GM18520 (cell line): ENCODE results near the gene SERPINA10.

Source experiments
- ATAC-seq: cut with Tn5 transposase; IDR thresholded peaks from one replicate; pipeline ENCODE4 v1.9.1; 2021; ENCODE audit not compliant: unreplicated experiment

Gene SERPINA10

GRCh38 chr14:94292872-94293577 lies at the start of gene SERPINA10:
SERPINA10 (minus strand) TSS chr14:94293268; CDS start chr14:94290593, 2,675 bp downstream.
- ATAC-seq = no peak

- no peak for ATAC-seq
These were observed 49.4 kb upstream of the SERPINA10 start for GRCh38 chr14:94342334-94342934.

- no peak for ATAC-seq
These were observed 48.7 kb upstream of the SERPINA10 start for GRCh38 chr14:94341656-94342333.

- no peak for ATAC-seq
These were observed 47.5 kb upstream of the SERPINA10 start for GRCh38 chr14:94340533-94340932.

GRCh38 chr14:94338023-94338422 lies 45.0 kb upstream of the SERPINA10 start:
- no peak for ATAC-seq

- no peak for ATAC-seq
These were observed 44.2 kb upstream of the SERPINA10 start for GRCh38 chr14:94337274-94337673.

GRCh38 chr14:94334872-94335271 lies 41.8 kb upstream of the SERPINA10 start:
- no peak for ATAC-seq

GRCh38 chr14:94332587-94332986 lies 39.5 kb upstream of the SERPINA10 start:
- ATAC-seq = no peak

GRCh38 chr14:94332063-94332583 lies 39.1 kb upstream of the SERPINA10 start:
- ATAC-seq = no peak

- ATAC-seq = no peak
These were observed 38.4 kb upstream of the SERPINA10 start for GRCh38 chr14:94331462-94331861.

GRCh38 chr14:94330857-94331256 lies 37.8 kb upstream of the SERPINA10 start:
- ATAC-seq = no peak

GRCh38 chr14:94330432-94330831 lies 37.4 kb upstream of the SERPINA10 start:
- no peak for ATAC-seq

- no peak for ATAC-seq
These were observed 36.8 kb upstream of the SERPINA10 start for GRCh38 chr14:94329857-94330256.

GRCh38 chr14:94328196-94328595 lies 35.1 kb upstream of the SERPINA10 start:
- no peak for ATAC-seq

- ATAC-seq = no peak
These were observed 29.8 kb upstream of the SERPINA10 start, which contains the start of gene SERPINA6 for GRCh38 chr14:94322648-94323570. SERPINA6 (minus strand) TSS chr14:94323336; CDS start chr14:94314648, 8,688 bp downstream.

- no peak for ATAC-seq
These were observed 28.6 kb upstream of the SERPINA10 start for GRCh38 chr14:94321421-94322271.

- no peak for ATAC-seq
These were observed 27.2 kb upstream of the SERPINA10 start for GRCh38 chr14:94320243-94320642.

GRCh38 chr14:94317259-94317658 lies 24.2 kb upstream of the SERPINA10 start:
- no peak for ATAC-seq

GRCh38 chr14:94316692-94317091 lies 23.6 kb upstream of the SERPINA10 start:
- no peak for ATAC-seq

- no peak for ATAC-seq
These were observed 21.8 kb upstream of the SERPINA10 start for GRCh38 chr14:94314890-94315289.
